ENCODE measurements around the gene HLA-DPA1. TPM values are rescaled to one million over a fixed set of nuclear protein-coding genes. Genes with fewer than 3 reads are reported as not detected.

HLA-DPA1 gene
- 0.10 and 0.15 TPM in 2 replicates for polyA plus RNA-seq (2011; rRNA removed)
- not detected in 2 replicates for polyA minus RNA-seq (2011; rRNA and poly(A)+ RNA removed)

DNA sequence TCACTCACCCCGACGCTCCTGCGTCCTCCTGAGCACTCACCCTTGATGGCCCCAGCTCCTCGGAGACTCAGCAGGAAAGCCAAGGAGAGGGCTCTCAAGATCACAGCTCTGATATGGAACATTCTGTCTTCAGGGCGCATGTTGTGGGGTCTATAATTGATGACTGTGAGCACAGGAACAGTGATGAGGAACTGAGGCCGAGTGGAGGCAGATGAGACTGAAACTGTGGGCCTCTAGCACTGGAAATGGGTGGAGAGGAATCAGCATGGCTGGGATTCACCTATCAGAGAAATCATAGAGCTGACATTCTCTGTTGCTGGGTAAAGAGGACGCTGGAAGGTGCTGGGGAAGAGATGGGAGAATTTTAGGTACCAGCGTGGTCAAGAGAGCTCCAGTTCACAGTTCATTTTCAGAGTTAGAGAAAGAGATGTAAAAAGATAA is at the start of gene HLA-DPA1:
HLA-DPA1 (minus strand) TSS at position 219 of the 441 bp plus-strand sequence.
- H3K4me3 ChIP-seq (ENCODE audit: low read depth, low read length): no peak within 1 kb of the TSS
- POLR2A ChIA-PET: no interaction called here
- H3K9me3 ChIP-seq (ENCODE audit: control insufficient read depth, insufficient read depth, low read length): no peaks in the 10 kb centered on the region
- TF ChIP-seq, protein P1, sequence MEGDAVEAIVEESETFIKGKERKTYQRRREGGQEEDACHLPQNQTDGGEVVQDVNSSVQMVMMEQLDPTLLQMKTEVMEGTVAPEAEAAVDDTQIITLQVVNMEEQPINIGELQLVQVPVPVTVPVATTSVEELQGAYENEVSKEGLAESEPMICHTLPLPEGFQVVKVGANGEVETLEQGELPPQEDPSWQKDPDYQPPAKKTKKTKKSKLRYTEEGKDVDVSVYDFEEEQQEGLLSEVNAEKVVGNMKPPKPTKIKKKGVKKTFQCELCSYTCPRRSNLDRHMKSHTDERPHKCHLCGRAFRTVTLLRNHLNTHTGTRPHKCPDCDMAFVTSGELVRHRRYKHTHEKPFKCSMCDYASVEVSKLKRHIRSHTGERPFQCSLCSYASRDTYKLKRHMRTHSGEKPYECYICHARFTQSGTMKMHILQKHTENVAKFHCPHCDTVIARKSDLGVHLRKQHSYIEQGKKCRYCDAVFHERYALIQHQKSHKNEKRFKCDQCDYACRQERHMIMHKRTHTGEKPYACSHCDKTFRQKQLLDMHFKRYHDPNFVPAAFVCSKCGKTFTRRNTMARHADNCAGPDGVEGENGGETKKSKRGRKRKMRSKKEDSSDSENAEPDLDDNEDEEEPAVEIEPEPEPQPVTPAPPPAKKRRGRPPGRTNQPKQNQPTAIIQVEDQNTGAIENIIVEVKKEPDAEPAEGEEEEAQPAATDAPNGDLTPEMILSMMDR (IDR thresholded peaks at IDR 0.05; ENCODE audit: low read depth, low read length): no peak
- no peak within 1 kb of the TSS for H3K27ac ChIP-seq (ENCODE audit: low read depth, low read length)
- CTCF ChIA-PET: interaction anchor here (1.0 to 1.7 kb wide), 4 partner anchors 9 to 205 kb away, joined by 3 to 6 read pairs (median 4); no protein-coding TSS in a partner anchor
- H3K27me3 ChIP-seq (ENCODE audit: control insufficient read depth, insufficient read depth, low read length): peaks cover 25% of the 10 kb centered on the region
- DNase-seq (ENCODE audit: low read depth, low spot score): no peak

- Histone ChIP-seq H3K4me3 (ENCODE audit: low read depth, low read length) (no peak overlapping the region), H3K27ac (ENCODE audit: low read depth, low read length) (no peak overlapping the region), H3K9me3 (ENCODE audit: control insufficient read depth, insufficient read depth, low read length) (peaks cover 16% of the 10 kb centered on the region), H3K27me3 (ENCODE audit: control insufficient read depth, insufficient read depth, low read length) (peaks cover 15% of the 10 kb centered on the region)
- TF ChIP-seq, protein P1 (IDR thresholded peaks at IDR 0.05; ENCODE audit: low read depth, low read length): no peak
- POLR2A ChIA-PET: no interaction called here
- CTCF ChIA-PET: interaction anchor here (0.6 to 0.9 kb wide), 3 partner anchors 14 to 24 kb away, joined by 3 read pairs; no protein-coding TSS in a partner anchor
- no peak for DNase-seq (ENCODE audit: low read depth, low spot score)
Measured at GRCh38 chr6:33123181-33123580, 49.7 kb upstream of the HLA-DPA1 start.

DNA sequence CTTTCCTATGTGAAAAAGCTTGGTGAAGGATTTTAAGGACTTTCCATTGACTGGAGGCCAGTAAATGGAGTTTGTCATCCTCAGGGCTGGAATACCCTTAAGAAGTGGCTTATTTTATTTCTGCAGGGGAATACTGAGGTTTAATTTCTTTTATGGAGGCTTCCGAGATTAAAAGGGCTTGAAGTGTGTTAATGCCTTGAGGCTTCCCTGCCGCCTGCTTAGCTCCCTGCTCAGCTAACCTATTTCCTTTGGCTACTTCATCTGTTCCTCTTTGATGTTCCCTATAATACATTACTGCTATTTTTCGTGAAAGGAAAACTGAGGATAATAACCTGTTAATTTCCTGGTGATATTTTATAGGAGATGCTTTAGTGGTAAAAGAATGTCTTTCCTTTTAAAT is 46.6 kb upstream of the HLA-DPA1 start:
- POLR2A ChIA-PET: no interaction called here

GRCh38 chr6:33118525-33119123 is 45.2 kb upstream of the HLA-DPA1 start:
- Histone ChIP-seq H3K4me3 (ENCODE audit: low read depth, low read length) (no peak overlapping the region), H3K9me3 (ENCODE audit: control insufficient read depth, insufficient read depth, low read length) (peaks cover 6% of the 10 kb centered on the region; the same call in 1 of the 2 replicates), H3K27me3 (ENCODE audit: control insufficient read depth, insufficient read depth, low read length) (peaks cover 39% of the 10 kb centered on the region), H3K27ac (ENCODE audit: low read depth, low read length) (no peak overlapping the region)
- DNase-seq (ENCODE audit: low read depth, low spot score): peak; percentile 8
- POLR2A ChIA-PET: no interaction called here
- CTCF ChIA-PET: interaction anchor here (0.6 to 6.4 kb wide), 10 partner anchors 10 to 129 kb away, joined by 3 to 54 read pairs (median 4); no protein-coding TSS in a partner anchor
- TF ChIP-seq, protein P1 (IDR thresholded peaks at IDR 0.05; ENCODE audit: low read depth, low read length): peak; percentile 73

More for the DNA sequence above, 46.6 kb upstream of the HLA-DPA1 start:
- H3K27ac ChIP-seq (ENCODE audit: low read depth, low read length): no peak overlapping the region
- CTCF ChIA-PET: interaction anchor here (0.8 to 6.4 kb wide), 8 partner anchors 11 to 128 kb away, joined by 3 to 54 read pairs (median 4); no protein-coding TSS in a partner anchor
- no peak overlapping the region for H3K4me3 ChIP-seq (ENCODE audit: low read depth, low read length)
- peaks cover 16% of the 10 kb centered on the region; the same call in 1 of the 2 replicates for H3K9me3 ChIP-seq (ENCODE audit: control insufficient read depth, insufficient read depth, low read length)
- peaks cover 36% of the 10 kb centered on the region for H3K27me3 ChIP-seq (ENCODE audit: control insufficient read depth, insufficient read depth, low read length)
- DNase-seq (ENCODE audit: low read depth, low spot score): no peak
- TF ChIP-seq, protein P1 (IDR thresholded peaks at IDR 0.05; ENCODE audit: low read depth, low read length): no peak

DNA sequence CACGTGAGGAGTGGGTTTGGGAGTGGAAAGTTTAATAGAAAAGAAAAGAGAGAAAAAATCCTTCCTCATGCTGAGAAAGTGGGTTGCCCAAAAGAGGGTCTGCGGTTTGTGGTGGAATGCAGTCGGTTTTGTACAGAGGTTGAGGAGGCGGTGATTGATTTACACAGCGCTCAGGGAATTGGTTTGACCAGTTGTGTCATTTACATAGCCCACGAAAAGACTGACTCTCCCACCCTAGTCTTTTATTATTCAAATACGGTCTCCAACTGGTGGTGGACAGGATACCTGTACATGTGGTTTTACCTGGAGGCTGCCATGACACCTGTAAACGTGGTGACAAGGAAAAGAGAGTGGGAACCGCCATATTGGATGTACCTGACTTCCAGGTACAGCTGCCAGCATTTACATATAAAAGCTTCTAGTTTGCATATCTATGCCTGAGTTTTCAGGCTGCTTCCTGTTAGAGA is 44.4 kb upstream of the HLA-DPA1 start:
- TF ChIP-seq, protein P1 (IDR thresholded peaks at IDR 0.05; ENCODE audit: low read depth, low read length): no peak
- no peak overlapping the region for H3K27ac ChIP-seq (ENCODE audit: low read depth, low read length)
- H3K9me3 ChIP-seq (ENCODE audit: control insufficient read depth, insufficient read depth, low read length): no peaks in the 10 kb centered on the region
- ChIA-PET CTCF (interaction anchor here (0.6 to 6.4 kb wide), 7 partner anchors 11 to 130 kb away, joined by 3 to 54 read pairs (median 5); no protein-coding TSS in a partner anchor), POLR2A (no interaction called here)
- H3K4me3 ChIP-seq (ENCODE audit: low read depth, low read length): no peak overlapping the region
- DNase-seq (ENCODE audit: low read depth, low spot score): no peak
- peaks cover 39% of the 10 kb centered on the region for H3K27me3 ChIP-seq (ENCODE audit: control insufficient read depth, insufficient read depth, low read length)
